GM19438 (cell line): ENCODE results near the gene HECTD2.
"Not testable (repeated sequence)": the region's sequence is repeated elsewhere in the genome, so short reads cannot be mapped to it uniquely, and the experiment has no call there.

ENCODE experiments used
- ATAC-seq: cut with Tn5 transposase; IDR thresholded peaks from one replicate; pipeline ENCODE4 v1.9.1; 2021; ENCODE audit warnings: low read depth; ENCODE audit not compliant: unreplicated experiment

The HECTD2 gene

DNA sequence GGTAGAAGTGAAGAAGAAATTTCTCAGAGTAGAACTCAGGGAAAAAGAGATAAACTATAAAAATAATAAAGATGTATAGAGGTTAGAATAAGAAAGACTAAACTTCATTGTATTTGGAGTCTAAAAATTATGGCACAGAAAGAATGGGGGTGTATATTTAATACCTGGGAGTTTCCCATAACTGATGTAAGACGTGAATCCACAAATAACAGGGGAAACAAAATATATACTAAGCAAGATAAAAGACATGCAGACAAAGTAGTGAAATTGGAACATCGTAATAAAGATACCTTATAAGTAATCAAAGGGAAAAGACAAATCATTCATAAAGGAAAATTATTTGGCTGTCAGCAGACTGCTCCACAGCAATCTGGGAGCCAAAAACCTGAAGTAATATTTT is 62.8 kb downstream of the HECTD2 start:
- no peak for ATAC-seq

DNA sequence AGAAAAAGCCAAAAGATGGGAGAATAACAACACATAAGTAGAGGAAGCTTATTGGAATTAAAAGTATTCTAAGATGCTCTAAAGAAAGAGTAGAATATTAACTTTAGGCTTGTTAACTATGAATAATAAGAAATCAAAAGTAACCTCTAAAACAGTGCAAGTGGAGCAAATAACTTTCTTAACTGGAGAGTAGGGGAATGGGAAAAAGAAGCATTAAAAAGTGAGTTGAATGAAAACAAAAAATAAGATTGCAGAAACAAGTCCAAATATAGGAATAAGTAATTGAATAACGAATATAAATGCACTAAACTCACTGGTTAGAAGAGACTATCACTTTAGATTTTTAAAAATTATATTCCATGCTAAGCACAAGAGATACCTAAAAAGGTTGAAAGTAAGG is 63.9 kb downstream of the HECTD2 start:
- ATAC-seq = no peak

DNA sequence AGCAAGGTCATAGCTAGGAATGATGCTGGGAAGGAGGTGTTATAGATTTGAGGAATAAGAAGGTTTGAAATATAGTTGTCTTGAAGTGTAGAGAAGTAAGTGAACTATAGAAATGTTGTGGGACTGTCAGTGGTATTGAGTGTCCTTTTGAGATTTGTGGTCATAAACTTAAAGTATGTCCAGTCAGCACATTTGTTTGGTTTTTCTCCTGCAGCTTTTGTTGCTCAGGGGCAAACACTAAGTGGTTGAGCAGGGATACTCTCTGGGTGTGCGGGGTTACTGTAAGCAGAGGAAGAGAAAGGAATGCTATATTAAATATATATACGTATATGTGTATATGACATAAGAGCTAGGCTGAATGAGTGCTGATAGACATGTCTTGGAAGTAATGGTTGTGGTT is 67.1 kb downstream of the HECTD2 start:
- no peak for ATAC-seq

DNA sequence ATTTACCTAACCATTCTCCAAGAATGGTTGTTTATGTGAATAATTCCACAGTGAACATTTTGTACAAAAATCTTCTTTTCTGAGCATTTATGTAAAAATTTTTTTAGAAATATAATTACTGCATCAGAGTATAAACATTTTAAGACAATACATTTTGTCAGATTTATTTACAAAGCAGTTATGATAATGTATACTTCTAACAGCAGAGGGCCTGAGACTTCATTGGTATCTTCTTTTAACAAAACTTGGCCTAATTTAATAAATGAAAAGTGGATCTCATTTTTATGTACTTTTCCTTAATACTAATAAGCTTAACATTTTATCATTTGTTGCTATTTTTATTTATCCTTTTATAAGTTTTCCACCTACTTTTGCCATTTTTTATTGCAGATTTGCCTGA is 69.4 kb downstream of the HECTD2 start:
- ATAC-seq = no peak

DNA sequence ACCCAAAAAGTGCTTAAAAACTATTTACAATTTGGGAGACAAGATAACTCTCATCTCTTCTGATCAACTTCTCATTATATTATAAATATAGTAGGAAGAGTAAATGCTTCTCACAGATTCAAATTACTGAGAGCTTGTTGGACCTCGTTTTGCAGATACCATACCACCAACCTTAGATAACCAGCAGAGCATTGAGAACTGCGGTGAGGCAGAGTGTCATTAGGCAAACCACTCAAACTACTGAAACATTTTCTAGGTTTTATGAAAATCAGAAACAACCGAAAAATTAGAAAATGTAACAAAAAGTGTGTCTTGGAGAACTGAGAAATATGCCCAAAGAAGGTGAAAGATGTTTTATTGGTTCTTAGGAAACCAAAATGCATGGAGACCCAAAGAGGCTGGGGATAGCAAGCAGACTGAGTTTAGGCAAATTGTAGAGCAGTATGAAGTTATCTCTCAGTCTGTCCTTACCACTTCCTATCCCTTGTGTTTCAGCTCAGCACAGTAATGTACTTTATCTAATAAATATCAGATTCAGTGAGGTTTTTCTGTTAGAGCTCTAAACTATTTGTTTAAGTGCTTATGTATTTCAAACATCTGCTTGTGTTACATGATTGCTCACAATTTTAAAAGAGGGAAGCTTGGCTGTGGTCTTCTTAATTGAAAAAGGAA is 77.9 kb downstream of the HECTD2 start:
- ATAC-seq = no peak

DNA sequence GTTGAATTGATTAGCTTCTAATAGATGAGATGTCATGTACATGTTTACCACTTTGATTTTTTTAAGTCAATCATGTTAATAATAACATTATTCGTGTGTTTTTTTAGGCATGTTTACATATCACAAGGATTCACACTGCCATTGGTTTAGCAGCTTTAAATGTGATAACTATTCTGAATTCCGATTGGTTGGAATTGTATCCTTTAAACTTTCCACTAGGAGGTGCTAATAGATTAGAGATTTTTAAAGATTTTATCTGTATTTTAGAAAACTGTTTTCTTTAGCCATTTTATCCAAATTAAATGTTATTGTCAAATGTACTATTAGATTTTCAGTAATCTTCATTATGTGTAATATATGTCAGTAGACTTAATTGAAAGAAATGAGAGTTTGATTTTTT is 83.2 kb downstream of the HECTD2 start:
- no peak for ATAC-seq

DNA sequence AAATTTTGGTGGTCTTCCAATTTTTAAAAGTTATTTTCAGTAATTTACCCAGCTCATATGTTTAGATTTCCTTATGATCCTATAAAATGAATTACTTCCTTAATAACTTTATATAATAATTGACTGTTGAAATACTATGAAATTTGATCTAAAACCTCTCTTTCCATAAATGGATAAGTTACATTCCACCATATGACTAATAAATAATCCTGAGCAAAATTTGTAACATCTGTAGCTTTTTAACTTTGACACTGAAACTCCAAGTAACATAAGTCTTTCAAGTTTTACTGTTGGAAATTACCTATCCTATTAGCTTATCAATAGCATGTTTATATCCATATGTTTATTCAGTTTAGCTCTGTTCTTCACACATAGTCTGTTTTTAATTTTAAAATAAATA is 85.3 kb downstream of the HECTD2 start:
- ATAC-seq = no peak

DNA sequence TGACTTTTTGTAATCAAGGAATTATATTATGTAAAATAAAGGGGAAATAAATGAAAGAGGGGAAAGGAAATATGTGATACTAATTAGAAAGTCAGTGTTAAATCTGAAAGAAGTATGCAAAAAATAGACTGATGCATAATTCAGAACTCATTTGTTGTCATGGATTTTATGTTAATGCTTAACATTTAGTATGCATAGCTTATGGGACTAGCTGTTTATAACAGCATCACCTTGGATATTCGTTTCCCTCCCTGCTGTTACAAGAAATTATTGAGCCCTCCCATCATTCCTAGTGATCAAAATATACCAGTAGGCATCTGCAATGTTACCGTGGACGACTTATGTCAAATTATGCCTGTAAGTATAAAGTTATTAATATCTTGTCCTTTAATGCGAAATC is 85.9 kb downstream of the HECTD2 start:
- ATAC-seq = no peak

DNA sequence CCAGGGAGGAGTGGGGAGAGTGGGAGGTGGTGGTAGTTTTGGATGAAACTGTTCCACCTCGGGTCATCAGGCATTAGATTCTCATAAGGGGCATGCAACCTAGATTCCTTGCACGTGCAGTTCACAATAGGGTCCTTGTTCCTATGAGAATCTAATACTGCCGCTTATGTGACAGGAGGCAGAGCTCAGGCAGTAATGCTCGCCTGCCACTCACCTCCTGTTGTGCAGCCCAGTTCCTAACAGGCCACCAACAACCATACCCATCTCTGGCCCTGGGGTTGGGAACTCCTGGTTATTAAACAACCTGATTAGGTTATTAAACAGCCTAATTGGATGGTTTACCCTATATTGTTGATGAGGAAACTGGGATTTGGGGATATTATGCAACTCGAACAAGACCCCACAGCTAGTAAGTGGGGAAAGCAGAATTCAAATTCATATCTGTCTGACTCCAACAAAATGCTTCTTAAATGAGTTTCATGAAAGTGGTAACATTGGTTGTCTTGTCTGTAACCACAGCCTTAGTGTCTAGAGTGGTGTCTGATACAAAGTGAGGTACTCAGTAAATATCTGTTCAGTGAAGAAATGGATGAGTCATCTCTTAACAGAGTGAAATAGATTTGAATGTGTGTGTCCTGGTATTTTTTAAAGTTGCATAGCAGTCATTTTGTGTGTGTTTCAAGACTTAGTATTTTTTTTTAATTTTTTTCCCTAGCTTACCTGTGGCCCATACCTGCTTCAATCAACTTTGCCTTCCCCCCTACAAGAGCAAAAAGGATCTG is 101.6 kb downstream of the HECTD2 start:
- ATAC-seq = no peak

DNA sequence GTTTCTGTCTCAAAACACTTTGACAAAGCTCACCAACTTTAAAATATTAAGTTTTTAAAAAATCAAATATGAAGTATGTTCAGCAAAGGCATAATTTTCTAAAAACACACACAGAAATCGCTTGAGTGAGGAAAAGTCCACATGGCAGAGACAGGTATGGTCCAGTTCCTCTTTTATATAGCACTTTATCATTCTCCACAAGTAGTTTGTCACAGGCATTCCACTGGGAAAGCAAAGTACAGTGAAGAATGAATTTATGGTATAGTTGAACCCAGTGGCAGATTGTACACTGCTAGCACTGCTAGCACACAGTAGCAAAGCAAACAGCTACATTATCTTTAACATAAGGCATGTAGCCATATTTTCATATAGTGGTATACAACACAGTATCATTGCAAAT is 102.3 kb downstream of the HECTD2 start:
- ATAC-seq = no peak

DNA sequence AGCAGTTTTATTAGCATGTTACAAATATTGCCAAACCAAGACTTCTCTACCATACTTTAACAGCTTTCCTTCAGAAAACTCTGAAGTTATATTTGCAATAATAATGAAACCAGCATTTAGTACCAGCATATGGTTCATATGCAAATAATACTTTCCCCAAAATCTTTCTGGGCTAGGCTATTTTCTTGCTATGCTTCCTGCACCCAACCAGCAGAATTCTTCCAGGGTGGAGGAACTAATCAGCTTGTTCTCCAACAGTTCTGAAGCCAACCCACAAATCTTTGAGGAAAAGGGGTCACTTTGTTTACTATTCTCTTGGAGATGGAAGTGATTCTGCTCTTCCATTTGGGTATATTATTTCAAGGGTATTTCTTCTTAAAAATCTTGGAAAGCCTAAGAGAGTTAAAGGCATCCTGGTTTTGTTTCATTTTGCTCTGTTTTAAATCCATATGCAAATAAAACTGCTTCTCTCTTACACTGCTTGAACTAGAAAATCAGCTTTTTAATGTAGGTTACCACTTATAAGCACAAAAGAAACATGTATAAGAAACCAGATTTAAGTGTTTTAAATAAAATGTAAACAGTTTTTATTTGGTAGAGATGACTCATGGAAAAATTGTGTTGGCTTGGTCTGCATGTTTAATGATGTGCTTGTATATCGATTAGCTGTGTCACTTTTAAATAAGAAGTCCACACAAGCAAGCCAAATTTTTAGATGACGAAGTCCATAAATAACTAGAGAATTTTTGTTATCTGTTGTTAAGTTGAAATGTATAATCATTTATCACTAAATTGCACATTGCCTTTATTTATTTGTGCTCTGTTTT is 103.7 kb downstream of the HECTD2 start:
- no peak for ATAC-seq

DNA sequence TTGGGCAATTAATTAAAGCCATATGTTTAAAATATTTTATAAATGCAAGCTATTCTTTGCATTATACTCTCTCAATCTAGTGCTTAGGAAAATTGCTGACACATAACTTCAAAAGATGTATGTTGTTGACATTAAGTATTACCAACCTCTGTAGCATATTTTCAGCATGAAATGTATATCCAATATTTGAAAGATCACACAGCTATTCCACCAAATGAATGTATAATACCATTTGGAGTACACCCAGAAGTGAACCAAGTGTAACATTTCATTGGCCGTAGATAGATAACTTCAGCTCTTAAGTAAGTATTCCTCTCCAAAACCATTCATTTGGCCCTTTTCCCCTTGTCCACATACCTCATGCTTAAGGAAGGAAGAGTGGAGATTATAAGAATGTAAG is 104.6 kb downstream of the HECTD2 start:
- ATAC-seq = no peak

DNA sequence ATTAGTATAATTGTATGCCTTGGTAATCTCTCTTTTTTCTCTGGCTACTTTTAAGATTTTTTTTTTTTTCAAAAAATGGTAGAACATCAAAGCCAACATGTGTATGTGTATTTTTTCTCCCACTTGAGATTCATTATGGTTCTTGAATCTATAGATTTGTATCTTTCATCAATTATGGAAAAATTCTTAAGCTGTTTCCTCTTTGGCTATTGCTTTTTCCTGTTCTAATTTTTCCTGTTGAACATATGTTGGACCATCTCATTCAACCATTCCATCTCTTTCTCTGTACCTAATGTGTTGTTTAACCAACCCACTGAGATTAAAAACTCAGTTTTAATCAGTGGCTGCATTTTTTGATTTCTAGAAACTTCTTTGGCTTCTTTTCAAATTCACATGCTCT is 107.2 kb downstream of the HECTD2 start:
- no peak for ATAC-seq

DNA sequence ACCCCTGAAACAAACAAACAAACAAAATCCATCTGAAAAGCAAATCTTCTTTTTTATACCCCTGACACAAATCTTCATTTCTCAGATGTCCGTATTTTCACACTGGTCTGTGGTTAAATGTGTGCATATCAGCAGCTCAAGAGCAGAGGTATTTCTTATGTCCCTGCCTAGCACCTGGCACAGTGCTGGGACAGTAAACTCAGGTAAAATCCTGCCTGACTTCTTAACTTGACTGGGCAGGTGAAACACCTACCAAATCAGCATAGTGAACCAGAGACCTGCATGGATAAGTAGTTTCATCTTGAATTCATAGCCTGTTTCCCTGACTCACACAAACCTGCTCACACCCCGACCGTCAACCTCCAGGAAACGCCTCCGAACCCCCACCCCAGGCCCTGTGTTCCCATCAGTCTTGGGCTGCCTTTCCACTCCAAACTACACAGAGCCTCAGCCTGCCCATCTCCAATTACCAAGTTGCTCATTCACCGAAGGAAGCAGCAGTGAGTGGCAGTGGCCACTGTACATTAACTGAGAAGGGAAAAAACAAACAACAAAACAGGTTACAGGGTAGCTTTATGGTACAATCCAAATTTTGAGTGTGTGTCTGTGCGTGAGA is 109.9 kb downstream of the HECTD2 start:
- no peak for ATAC-seq

DNA sequence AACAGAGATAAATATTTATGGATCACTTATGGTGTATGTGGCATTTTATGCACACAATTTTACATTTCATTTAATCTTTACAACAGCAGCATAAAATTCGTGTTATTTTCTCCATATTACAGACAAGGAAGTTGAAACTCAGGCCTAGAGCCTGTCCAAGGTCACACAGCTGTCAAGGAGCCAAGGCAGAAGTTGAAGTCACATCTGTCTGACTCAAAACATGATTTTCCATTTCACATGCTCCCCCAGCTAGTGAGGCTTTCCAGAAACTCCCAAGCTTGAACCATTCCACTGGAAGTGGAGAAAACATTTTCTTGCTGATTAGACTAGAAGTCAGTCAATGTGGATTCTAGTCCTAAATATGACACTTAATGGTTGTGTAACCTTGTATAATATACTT is 110.5 kb downstream of the HECTD2 start:
- no peak for ATAC-seq

DNA sequence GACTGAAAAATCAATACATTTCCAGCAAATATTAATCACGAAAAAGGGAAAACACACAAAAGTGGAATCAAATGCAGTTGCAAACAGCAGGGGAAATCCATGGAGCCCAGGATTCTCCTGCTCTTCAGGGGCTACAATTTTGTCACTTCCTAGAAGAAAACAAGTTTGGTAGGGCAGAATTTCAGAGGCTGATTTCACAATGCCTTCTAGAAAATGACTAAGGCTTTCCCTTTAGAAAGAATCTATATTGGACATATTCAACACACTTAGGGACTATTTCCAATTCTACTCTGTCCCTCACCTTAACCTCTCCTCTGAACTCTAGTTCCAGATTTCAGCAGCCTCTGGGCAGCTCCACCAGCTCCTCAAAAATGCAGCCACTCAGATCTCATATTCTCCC is 111.3 kb downstream of the HECTD2 start:
- no peak for ATAC-seq

DNA sequence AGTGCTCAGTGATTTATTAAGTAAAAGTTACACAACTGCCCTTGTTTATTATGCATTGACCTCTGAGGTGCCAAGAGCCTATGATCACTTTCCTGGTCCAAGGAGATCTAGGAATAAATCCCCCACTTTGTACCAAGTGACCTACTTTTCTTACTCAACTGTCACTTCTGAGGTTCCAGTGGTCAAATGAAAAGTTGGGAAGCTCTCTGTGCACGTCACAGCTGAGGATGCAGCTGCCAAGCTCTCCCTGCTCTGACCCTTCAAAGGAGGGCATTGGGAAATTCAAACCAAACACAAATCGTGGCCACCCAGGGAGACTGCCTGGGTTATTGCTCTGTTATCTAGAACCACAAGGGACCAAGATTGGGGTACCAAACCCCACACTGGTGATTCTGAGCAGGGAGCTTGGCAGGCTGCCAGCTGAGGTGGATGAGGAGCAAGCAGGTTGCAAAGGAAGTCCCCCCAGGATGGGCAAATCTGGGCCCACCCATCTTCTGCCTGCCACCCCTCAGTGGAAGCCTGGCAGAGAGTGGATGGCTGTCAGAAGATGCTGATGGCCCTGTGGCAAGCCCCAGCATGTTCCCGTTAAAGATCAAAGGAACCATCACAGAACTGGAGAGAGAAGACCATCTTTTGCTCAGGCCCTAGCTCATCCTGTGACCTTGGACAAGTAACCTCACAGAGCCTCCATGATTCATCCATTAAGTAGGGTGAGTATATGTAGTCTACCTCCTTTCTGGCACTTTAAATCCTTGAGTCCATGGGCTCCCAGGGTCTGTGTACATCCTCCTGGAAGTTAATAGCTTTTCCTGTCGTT is 116.0 kb downstream of the HECTD2 start:
- ATAC-seq = no peak

DNA sequence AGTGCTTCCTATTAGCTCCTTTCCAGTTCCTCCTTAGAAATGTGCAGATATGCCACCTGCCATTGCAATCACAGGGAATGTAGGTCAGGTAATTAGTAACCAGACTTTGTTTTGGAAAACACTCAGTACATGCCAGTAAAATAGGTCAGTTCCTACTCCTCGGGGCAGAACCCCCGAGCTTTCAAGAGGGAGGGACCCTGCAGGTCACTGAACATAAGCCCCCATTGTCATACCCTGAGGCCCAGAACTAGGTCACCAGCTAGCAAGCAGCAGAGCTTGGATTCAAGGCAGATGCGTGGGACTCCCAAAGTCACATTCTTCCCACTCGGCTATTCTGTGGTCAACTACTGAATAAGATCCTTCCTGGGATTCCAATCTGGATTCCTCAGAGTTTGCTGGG is 117.9 kb downstream of the HECTD2 start:
- ATAC-seq = no peak

DNA sequence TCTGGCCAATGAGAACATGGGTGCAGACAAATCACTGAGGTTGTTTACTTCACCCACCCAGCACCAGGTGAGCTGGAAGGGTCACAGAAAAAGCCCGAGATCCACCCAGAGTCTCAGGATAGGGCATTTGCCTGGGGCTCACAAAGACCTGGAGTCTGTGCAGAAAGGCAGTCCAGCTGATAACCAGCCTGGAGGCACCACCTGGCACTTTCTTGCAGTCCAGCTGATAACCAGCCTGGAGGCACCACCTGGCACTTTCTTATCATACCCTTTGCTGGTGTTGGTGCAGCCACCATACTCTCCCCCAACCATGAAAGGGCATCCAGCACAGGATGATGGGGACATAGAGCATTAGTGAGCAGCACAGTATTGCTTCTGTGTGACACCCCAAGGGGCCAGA is 118.6 kb downstream of the HECTD2 start:
- ATAC-seq = no peak

DNA sequence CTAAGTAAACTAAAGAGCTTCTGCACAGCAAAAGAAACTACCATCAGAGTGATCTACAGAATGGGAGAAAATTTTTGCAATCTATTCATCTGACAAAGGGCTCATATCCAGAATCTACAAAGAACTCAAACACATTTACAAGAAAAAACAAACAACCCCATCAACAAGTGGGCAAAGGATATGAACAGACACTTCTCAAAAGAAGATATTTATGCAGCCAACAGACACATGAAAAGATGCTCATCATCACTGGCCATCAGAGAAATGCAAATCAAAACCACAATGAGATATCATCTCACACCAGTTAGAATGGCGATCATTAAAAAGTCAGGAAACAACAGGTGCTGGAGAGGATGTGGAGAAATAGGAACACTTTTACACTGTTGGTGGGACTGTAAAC is 124.6 kb downstream of the HECTD2 start:
- not testable (repeated sequence) for ATAC-seq
